RWPE2 (cell line): ENCODE results near the gene ROBO1.

Source experiments
- ATAC-seq: fragments of 200-7000 bp; cut with Tn5 transposase; 3 replicates; pipeline ENCODE4 v1.9.1; 2021; ENCODE audit warnings: low read depth
- DNase-seq: peaks from one replicate; pipeline ENCODE4 v3.0.0-alpha.2; 2020; ENCODE audit warnings: low spot score
- H3K27ac ChIP-seq: fragments of 450-650 bp; 2 replicates; pipeline ENCODE4 v1.5.1; 2017; ENCODE audit warnings: mild to moderate bottlenecking; ENCODE audit not compliant: poor library complexity, severe bottlenecking
- H3K27me3 ChIP-seq: fragments of 250-450 bp; sonication (Bioruptor Pico); 2 replicates; pipeline ENCODE4 v1.5.1; 2021; ENCODE audit warnings: mild to moderate bottlenecking, moderate library complexity; ENCODE audit not compliant: insufficient read depth, poor library complexity, severe bottlenecking
- H3K36me3 ChIP-seq: fragments of 250-450 bp; sonication (Bioruptor Pico); 2 replicates; pipeline ENCODE4 v1.5.1; 2020; ENCODE audit warnings: low read depth, mild to moderate bottlenecking, moderate library complexity
- H3K4me1 ChIP-seq: fragments of 250-450 bp; sonication (Bioruptor Pico); 2 replicates; pipeline ENCODE4 v1.5.1; 2021; ENCODE audit warnings: mild to moderate bottlenecking, moderate library complexity; ENCODE audit not compliant: insufficient read depth, poor library complexity, severe bottlenecking
- H3K4me3 ChIP-seq: fragments of 250-450 bp; sonication (Bioruptor Pico); 2 replicates; pipeline ENCODE4 v1.5.1; 2021; ENCODE audit warnings: mild to moderate bottlenecking, moderate library complexity; ENCODE audit not compliant: severe bottlenecking
- H3K9me3 ChIP-seq: fragments of 250-450 bp; sonication (Bioruptor Pico); 2 replicates; pipeline ENCODE4 v1.5.1; 2021; ENCODE audit warnings: mild to moderate bottlenecking, moderate library complexity; ENCODE audit not compliant: severe bottlenecking
- TF ChIP-seq, protein P1 (sequence below): fragments of 450-650 bp; IDR thresholded peaks from one replicate; pipeline ENCODE4 v1.5.1; 2017; ENCODE audit warnings: mild to moderate bottlenecking, moderate library complexity; ENCODE audit not compliant: poor library complexity, severe bottlenecking

Gene ROBO1

GRCh38 chr3:78994174-78995027 is 773.4 kb downstream of the ROBO1 start:
- Histone ChIP-seq H3K4me3 (no peak overlapping the region), H3K27me3 (no peaks in the 10 kb centered on the region), H3K9me3 (no peaks in the 10 kb centered on the region), H3K27ac (no peak overlapping the region), H3K36me3 (no peaks in the 10 kb centered on the region), H3K4me1 (no peaks in the 10 kb centered on the region)
- TF ChIP-seq, protein P1, sequence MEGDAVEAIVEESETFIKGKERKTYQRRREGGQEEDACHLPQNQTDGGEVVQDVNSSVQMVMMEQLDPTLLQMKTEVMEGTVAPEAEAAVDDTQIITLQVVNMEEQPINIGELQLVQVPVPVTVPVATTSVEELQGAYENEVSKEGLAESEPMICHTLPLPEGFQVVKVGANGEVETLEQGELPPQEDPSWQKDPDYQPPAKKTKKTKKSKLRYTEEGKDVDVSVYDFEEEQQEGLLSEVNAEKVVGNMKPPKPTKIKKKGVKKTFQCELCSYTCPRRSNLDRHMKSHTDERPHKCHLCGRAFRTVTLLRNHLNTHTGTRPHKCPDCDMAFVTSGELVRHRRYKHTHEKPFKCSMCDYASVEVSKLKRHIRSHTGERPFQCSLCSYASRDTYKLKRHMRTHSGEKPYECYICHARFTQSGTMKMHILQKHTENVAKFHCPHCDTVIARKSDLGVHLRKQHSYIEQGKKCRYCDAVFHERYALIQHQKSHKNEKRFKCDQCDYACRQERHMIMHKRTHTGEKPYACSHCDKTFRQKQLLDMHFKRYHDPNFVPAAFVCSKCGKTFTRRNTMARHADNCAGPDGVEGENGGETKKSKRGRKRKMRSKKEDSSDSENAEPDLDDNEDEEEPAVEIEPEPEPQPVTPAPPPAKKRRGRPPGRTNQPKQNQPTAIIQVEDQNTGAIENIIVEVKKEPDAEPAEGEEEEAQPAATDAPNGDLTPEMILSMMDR: no peak
- DNase-seq: no peak
- no peak for ATAC-seq

DNA sequence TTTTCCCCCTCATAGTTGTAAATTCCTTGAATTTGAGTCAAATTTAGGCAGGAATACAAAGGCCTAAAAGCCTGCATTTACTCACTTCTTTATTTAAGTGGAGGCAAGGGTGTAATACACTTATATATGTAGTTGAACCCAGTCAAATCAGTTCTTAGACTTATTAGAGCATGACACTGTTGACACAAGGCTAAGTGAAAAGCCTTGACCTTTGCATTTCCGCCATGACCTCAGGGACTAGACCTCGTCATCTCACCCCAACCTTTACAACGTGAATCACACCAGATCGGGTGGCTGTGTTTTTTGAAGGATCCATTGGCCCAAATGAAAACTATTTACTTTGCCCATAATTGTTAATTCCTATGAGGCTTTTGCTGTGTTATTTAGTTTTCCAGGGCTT is 774.4 kb downstream of the ROBO1 start:
- Histone ChIP-seq H3K4me3 (no peak overlapping the region), H3K4me1 (no peaks in the 10 kb centered on the region), H3K36me3 (no peaks in the 10 kb centered on the region), H3K27me3 (no peaks in the 10 kb centered on the region), H3K9me3 (no peaks in the 10 kb centered on the region), H3K27ac (no peak overlapping the region)
- DNase-seq (no peak), ATAC-seq (no peak)
- TF ChIP-seq, protein P1: no peak

DNA sequence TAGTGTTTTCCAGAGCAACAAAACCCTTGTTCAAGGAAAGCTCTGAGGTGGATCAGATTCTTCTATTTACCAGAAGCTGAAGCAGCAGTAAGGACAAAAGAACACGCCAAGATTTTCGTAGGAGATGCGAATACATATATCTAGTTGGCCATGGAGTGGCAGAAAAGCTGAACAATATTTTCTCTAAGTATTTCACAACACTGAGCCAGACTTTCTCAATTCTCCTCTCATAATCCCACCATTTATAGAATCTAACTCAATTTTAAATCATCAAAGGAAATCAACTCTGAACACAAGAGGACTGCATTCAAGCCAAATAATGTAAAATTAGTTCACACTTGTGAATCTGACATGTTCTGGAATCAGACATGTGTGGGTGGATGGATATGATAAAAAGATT is 775.0 kb downstream of the ROBO1 start:
- Histone ChIP-seq H3K4me3 (no peak overlapping the region), H3K9me3 (no peaks in the 10 kb centered on the region), H3K27me3 (no peaks in the 10 kb centered on the region), H3K4me1 (no peaks in the 10 kb centered on the region), H3K36me3 (no peaks in the 10 kb centered on the region), H3K27ac (no peak overlapping the region)
- DNase-seq (no peak), ATAC-seq (no peak)
- TF ChIP-seq, protein P1: no peak

DNA sequence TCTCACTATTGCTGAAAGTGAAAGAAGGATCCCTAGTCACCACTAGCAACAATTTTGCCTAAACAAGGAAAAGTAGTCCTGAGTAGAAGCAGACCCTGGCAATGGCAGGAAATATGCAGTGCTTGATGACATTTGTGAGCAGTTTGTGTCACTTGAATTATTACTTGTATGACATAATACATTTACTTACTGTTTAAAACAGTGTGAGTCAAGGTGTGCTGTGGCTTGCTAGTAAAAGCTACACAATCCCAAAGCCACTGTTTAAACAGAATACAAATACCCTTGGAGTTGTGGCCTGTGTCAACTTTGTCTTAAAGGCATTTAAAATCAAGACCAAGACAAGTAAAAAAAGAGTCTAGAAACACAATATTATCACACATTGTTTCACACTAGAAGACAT is 775.4 kb downstream of the ROBO1 start:
- DNase-seq (no peak), ATAC-seq (no peak)
- no peaks in the 10 kb centered on the region for H3K27me3 ChIP-seq
- no peaks in the 10 kb centered on the region for H3K4me1 ChIP-seq
- no peak overlapping the region for H3K4me3 ChIP-seq
- TF ChIP-seq, protein P1: no peak
- H3K27ac ChIP-seq: no peak overlapping the region
- H3K36me3 ChIP-seq: no peaks in the 10 kb centered on the region
- H3K9me3 ChIP-seq: no peaks in the 10 kb centered on the region

DNA sequence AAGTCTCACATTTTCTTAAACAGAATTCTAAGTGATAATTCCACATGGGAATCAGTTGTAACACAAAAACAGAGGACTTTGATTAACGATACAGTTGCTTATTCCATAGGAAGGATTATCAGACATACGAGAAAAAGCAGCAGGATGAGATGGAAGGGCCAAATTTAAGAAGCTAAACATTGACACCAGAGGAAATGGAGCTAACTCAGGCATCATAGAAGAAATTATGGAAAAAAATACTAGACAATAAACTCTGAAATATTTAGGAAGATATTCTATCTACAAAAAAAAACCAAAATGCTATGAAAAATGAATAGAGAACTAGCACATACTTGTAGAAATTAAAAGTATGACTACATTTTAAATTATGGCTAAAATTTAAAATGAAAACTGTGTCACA is 776.1 kb downstream of the ROBO1 start:
- TF ChIP-seq, protein P1: no peak
- Histone ChIP-seq H3K36me3 (no peaks in the 10 kb centered on the region), H3K9me3 (no peaks in the 10 kb centered on the region), H3K27ac (no peak overlapping the region), H3K27me3 (no peaks in the 10 kb centered on the region), H3K4me3 (no peak overlapping the region), H3K4me1 (no peaks in the 10 kb centered on the region)
- DNase-seq (no peak), ATAC-seq (no peak)
